Kidney (tissue), 14 donors: ENCODE measurements around the gene CTF1. TPM values are rescaled to one million over a fixed set of nuclear protein-coding genes. Genes with fewer than 3 reads are reported as not detected.

Source experiments
- DNase-seq, 5 donors: peaks; one replicate each; pipeline ENCODE4 v3.0.0-alpha.2; 2013 to 2020
- FAIRE-seq: peaks from 2 replicates; lab custom pipeline; 2012; peaks lifted over from hg19 to GRCh38; lab: Jason Lieb, UNC
- H3K27ac ChIP-seq, 2 donors: one replicate each; pipeline ENCODE4 v1.7.0; 2013; ENCODE audit warnings: low read depth in 2 of 2, low read length in 2 of 2, inconsistent platforms in 1 of 2
- H3K27me3 ChIP-seq: one replicate; pipeline ENCODE4 v1.7.1; 2013; ENCODE audit warnings: low read length, inconsistent platforms; ENCODE audit not compliant: control insufficient read depth, insufficient read depth
- H3K36me3 ChIP-seq, 3 donors: one replicate each; pipeline versions ENCODE4 v1.7.0 to v1.7.1; 2013; ENCODE audit warnings: low read length in 3 of 3, control low read depth in 1 of 3, inconsistent platforms in 1 of 3; ENCODE audit not compliant: insufficient read depth in 3 of 3, control insufficient read depth in 2 of 3
- H3K4me1 ChIP-seq, 3 donors: one replicate each; pipeline versions ENCODE4 v1.7.0 to v1.7.1; 2013; ENCODE audit warnings: low read length in 3 of 3, inconsistent platforms in 1 of 3, low read depth in 1 of 3; ENCODE audit not compliant: control insufficient read depth in 2 of 3, insufficient read depth in 2 of 3
- H3K4me3 ChIP-seq, 3 donors: one replicate each; pipeline versions ENCODE4 v1.7.0 to v1.8.1; 2013; ENCODE audit warnings: low read length in 3 of 3, control low read depth in 1 of 3, inconsistent platforms in 1 of 3
- H3K9ac ChIP-seq, 3 donors: one replicate each; pipeline versions ENCODE4 v1.7.0 to v1.7.1; 2013; ENCODE audit warnings: low read length in 3 of 3, control low read depth in 1 of 3, inconsistent platforms in 1 of 3
- H3K9me3 ChIP-seq, 3 donors: one replicate each; pipeline versions ENCODE4 v1.7.0 to v1.7.1; 2013; ENCODE audit warnings: low read length in 3 of 3, control low read depth in 1 of 3, inconsistent platforms in 1 of 3; ENCODE audit not compliant: control insufficient read depth in 2 of 3, insufficient read depth in 1 of 3
- CTCF ChIP-seq: IDR thresholded peaks from 3 replicates; pipeline ENCODE4 v1.5.1; 2012; ENCODE audit warnings: mild to moderate bottlenecking, moderate library complexity, borderline replicate concordance; ENCODE audit not compliant: insufficient read depth; ENCODE audit errors: extremely low read depth
- intact Hi-C: fragments of 100-400 bp; cut with DNase I; formaldehyde crosslinking; loops from one replicate; pipeline ENCODE4 v1.11.1; 2022
- polyA plus RNA-seq: library from polyadenylated mRNA; stranded (reverse); fragments of 350-450 nt; fragmentation: Illumina TruSeq; extraction: RNeasy Lipid Tissue Mini Kit (QIAGEN cat#74804); gene quantifications from one replicate; pipeline ENCODE4 v1.2.3, GENCODE V29; 2014; ENCODE audit warnings: low read depth, low replicate concordance; ENCODE audit not compliant: insufficient read depth
- total RNA-seq: library from RNA; stranded (reverse); fragmentation: NEBNext Ultra II Directional; extraction: Animal tissue kit (Norgen Biotek cat#: 25700); gene quantifications from one replicate; pipeline ENCODE4 v1.2.1, GENCODE V29; 2021
- donor health status: control.
- donor health status: control.
- donor health status: control.
- donor health status: control.
- donor health status: control.
- donor health status: DM: yes; HTN: yes; CAD: no.
- donor health status: Normal renal cell carcinoma (clear cell type).

Gene CTF1
- total and polyA plus RNA-seq, 2 donors from 2014 or later, result 7.3 to 13.0 TPM

- no peak for FAIRE-seq
- peak in 1 of 5 donors; percentile 76 for DNase-seq
- Histone ChIP-seq H3K9ac (peak overlapping the region; percentile 65 to 98 (median 96)), H3K9me3 (no peaks in the 10 kb centered on the region), H3K4me1 (peaks cover 9 to 34% (median 23%) of the 10 kb centered on the region in 3 donors), H3K4me3 (peak overlapping the region; percentile 78 to 88 (median 86)), H3K27me3 (no peaks in the 10 kb centered on the region), H3K27ac (peak overlapping the region; percentile 23 to 91), H3K36me3 (peaks cover 2 to 7% (median 5%) of the 10 kb centered on the region in 3 donors)
- intact Hi-C loops, result no loop called here
- TF ChIP-seq CTCF, result no peak
These were observed 3.6 kb upstream of the CTF1 start for GRCh38 chr16:30892670-30893416.

GRCh38 chr16:30893417-30893743 is 3.0 kb upstream of the CTF1 start:
- peaks cover 9 to 34% (median 23%) of the 10 kb centered on the region in 3 donors for H3K4me1 ChIP-seq
- no peak for TF ChIP-seq CTCF
- intact Hi-C loops, result no loop called here
- peak overlapping the region; percentile 78 to 88 (median 86) for H3K4me3 ChIP-seq
- peak overlapping the region; percentile 91 to 93 for H3K27ac ChIP-seq
- H3K9ac ChIP-seq, result peak overlapping the region; percentile 65 to 98 (median 96)
- H3K27me3 ChIP-seq, result no peaks in the 10 kb centered on the region
- DNase-seq (peak in 2 of 5 donors; percentile 40 to 86), FAIRE-seq (no peak)
- H3K36me3 ChIP-seq, result peaks cover 2 to 7% (median 5%) of the 10 kb centered on the region in 3 donors
- no peaks in the 10 kb centered on the region for H3K9me3 ChIP-seq

GRCh38 chr16:30893744-30894539 is 2.5 kb upstream of the CTF1 start, which contains the start of gene BCL7C:
Gene BCL7C, minus strand, starts transcription at chr16:30894077. Its CDS starts 133 bp downstream, at chr16:30893944.
- peaks cover 2 to 3% (median 2%) of the 10 kb centered on the region in 3 donors for H3K36me3 ChIP-seq
- peak within 1 kb of the TSS; percentile 91 to 97 for H3K27ac ChIP-seq
- FAIRE-seq (no peak), DNase-seq (peak; percentile 94 to 98 (median 96))
- intact Hi-C loops, result no loop called here
- H3K4me1 ChIP-seq, result peaks cover 9 to 32% (median 23%) of the 10 kb centered on the region in 3 donors
- peak within 1 kb of the TSS; percentile 78 to 88 (median 86) for H3K4me3 ChIP-seq
- peak within 1 kb of the TSS; percentile 65 to 98 (median 96) for H3K9ac ChIP-seq
- H3K9me3 ChIP-seq, result no peaks in the 10 kb centered on the region
- peak; percentile 68 for TF ChIP-seq CTCF
- H3K27me3 ChIP-seq, result no peaks in the 10 kb centered on the region
